Renal pelvis (tissue), 4 donors: ENCODE results near the gene PTGES3. TPM values are rescaled to one million over a fixed set of nuclear protein-coding genes. Genes with fewer than 3 reads are reported as not detected.
A peak's percentile ranks its signal among the peaks of the same experiment; 100 is the strongest.
"Not testable (repeated sequence)": the region's sequence is repeated elsewhere in the genome, so short reads cannot be mapped to it uniquely, and the experiment has no call there.

Source experiments
- DNase-seq: peaks from one replicate; pipeline ENCODE4 v3.0.0-alpha.2; 2013
- polyA plus RNA-seq, 3 donors: library from polyadenylated mRNA; unstranded; fragments of 120-200 nt; gene quantifications; one replicate each; pipeline ENCODE4 v1.2.1, GENCODE V29; 2013; ENCODE audit not compliant: insufficient read length in 3 of 3

Gene PTGES3
- polyA plus RNA-seq, 3 donors = 269 to 319 (median 296) TPM

GRCh38 chr12:56716933-56717880, 29.1 kb upstream of the PTGES3 start:
- no peak for DNase-seq

DNA sequence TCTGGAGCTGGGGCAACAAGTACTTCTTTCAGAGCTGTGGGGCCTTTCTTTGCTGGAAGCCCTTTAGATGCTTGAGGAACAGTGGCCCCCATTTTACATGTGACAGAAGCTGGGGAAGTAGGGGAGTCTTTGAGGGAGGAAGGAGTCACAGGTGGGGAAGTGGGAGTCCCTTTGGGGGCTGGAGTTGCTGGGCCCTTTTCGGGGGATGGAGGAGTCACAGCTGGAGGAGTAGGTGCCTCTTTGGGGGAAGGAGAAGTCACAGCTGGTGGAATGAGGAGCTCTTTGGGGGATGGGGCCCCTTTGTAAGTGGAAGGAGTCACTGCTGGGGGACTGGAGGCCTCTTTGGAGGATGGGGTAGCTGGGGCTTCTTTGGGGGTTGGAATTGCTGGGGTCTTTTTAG, 28.4 kb upstream of the PTGES3 start:
- DNase-seq = no peak

DNA sequence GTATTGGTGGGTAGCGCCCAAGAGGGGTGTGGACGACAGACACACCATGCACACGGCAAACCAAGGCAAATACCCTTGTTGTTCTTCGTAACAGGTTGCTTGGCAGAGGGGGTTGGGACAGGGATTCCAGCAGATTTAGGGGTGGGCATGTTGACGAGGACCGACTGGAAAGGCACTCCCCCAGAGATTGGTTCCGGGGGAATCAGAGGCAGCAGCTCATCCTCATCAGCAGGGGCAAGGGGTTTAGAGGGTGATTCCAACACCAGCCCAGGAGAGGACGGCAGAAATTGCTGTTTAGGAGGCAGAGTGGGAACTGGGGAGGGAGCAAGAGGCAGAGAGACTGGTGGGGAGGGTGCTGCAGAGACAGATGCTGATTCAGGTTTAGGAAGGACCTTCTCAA, 27.7 kb upstream of the PTGES3 start:
- no peak for DNase-seq

GRCh38 chr12:56714431-56714929, 26.4 kb upstream of the PTGES3 start:
- DNase-seq = no peak

GRCh38 chr12:56713345-56713744, 25.3 kb upstream of the PTGES3 start:
- DNase-seq = no peak

GRCh38 chr12:56709759-56710376, 21.8 kb upstream of the PTGES3 start:
- DNase-seq = no peak

DNA sequence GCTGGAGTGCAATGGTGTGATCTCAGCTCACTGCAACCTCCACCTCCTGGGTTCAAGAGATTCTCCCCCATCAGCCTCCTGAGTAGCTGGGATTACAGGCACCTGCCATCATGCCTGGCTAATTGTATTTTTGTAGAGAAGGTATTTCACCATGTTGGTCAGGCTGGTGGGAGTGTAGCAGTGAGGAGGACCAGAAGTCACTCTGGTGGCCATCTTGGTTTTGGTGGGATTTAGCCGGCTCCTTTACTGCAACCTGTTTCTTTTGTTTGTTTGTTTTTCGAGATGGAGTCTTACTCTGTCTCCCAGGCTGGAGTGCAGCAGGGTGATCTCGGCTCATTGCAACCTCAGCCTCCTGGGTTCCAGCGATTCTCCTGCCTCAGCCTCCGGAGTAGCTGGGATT, 16.4 kb upstream of the PTGES3 start:
- not testable (repeated sequence) for DNase-seq

DNA sequence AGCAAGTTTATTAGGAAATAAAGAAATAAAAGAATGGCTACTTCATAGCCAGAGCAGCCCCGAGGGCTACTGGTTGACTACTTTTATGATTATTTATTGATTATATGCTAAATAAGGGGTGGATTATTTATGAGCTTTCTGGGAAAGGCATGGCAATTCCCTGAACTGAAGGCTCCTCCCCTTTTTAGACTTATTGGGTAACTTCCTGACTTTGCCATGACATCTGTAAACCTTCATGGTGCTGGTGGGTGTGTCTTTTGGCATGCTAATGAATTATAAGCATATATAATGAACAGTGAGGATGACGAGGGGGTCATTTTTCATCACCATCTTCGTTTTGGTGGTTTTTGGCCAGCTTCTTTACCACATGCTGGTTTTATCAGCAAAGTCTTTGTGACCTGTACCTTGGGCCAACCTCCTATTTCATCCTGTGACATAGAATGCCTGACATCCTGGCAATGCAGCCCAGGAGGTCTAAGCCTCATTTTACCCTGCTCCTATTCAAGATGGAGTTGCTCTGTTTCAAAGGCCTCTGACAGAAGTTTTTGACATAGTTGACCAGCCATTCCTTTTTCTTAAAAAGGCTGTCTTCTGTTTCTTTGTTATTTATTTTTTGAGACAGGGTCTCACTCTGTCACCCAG, 11.1 kb upstream of the PTGES3 start:
- DNase-seq = no peak

DNA sequence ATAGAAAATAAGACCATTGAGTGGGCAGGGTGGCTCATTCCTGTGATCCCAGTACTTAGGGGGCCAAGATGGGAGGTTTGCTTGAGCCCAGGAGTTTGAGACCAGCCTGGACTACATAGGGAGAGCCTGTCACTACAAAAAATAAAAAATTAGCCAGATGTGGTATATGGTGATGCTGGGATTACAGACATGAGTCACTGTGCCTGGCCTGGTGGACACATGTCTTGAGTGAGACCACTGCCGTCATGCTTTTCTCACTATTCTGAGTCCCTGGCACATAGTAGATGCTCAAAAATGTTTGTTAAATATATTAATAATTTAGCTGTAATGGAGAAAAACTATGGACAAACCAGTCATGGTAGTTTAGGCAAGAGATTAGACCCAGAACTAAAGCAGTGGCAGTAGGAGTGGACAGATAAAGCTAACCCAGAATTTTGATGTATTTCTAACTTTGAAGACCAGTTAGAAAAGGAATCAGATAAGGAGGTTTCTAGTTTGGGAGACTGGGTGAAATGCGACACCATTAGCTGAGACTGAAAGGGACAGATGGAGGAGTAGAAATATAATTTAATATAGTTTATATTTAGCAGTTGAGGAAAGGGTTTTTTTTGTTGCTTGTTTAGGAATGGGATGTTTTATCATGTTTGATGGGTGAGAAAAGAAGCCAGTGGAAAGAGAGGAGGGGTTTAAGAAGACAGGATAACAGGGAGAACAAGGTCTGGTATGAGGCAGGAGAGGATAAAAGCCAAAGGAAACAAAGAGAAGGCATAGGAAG, 7.4 kb upstream of the PTGES3 start:
- DNase-seq = no peak

DNA sequence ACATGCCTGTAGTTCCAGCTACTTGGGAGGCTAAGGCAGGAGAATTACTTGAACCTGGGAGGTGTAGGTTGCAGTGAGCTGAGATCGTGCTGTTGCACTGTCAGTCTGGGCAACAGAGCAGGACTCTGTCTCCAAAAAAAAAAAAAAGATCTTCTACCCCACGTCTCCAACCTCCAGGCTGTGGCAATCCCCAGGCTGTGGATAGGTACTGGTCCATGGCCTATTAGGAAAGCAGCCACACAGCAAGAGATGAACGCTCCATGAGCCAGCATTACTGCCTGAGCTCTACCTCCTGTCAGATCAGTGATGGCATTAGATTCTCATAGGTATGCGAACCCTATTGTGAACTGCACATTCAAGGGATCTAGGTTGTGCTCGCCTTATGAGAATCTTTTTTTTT, 6.1 kb upstream of the PTGES3 start:
- DNase-seq = no peak

- DNase-seq = no peak
Observed at GRCh38 chr12:56688846-56689109, 694 bp upstream of the PTGES3 start.

DNA sequence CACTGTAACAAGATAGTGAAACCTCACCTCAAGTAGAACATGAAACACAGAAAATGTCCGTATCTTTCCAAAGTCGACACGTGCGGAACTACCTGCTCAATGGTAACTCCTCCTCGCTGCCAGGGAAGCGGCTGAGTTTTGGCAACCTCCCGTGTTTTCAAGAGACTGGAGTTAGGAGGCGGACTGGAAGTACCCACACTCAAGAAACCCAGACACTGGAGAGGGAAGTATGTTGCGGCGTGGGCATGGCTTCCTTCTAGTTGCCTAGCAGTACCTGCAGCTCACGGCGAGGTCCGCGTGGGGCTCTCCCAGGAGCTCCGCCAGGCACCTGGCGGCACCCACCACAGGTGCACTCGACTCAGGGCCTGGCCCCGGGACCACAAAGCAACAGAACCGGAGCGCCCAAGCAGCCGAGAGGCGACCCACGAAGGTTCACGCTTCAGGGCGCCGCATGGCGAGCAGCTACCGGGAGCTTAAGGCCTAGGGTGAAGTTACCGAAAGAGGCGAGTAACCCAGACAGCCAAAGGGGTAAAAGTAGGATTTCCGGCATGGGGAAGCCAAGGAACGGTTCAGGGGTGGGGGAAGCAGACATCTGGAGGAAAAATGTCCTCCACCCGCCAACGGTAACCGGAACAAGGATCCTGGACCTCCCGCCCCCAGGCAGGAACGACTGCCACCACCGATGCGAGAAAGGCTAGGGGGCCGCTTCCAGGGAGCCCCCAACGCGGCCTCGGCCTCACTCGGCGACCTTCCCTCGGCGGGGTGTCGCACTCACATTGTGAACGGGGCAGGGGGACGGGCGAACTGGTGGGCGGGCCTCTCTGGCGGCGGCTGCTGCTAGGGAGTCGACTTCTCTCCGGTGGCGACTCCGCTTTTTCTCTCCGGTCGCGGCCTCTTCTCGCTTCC, 608 bp downstream of the PTGES3 start:
- DNase-seq = peak; percentile 37

DNA sequence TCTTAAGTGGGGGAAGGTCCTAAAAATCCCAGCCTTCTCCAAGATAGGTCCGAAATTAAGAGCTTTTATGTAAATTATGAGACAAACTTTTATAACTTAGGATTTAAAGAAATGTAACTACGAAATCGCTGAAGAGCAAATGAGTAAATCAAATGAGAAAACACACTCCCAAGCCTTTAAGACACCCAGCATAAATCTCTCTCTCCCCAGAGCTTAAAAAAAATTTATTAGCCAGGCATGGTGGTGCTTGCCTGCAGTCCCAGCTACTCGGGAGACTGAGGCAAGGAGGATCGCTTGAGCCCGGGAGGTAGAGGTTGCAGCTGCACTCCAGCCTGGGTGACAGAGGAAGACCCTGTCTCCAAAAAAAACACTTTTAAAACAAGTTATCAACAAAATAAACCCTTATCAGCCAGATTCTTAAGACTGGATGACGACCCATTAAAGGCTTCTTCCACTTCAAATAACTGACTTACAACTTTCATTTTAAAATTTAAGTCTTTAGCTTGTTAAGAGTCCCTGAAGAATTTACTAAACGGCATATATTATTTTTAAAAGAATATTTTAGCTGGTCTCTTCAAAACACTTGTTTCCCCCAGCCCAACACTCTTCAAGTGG, 3.2 kb downstream of the PTGES3 start:
- peak; percentile 20 for DNase-seq

- DNase-seq = no peak
Observed at GRCh38 chr12:56682323-56682722, 5.8 kb downstream of the PTGES3 start.

DNA sequence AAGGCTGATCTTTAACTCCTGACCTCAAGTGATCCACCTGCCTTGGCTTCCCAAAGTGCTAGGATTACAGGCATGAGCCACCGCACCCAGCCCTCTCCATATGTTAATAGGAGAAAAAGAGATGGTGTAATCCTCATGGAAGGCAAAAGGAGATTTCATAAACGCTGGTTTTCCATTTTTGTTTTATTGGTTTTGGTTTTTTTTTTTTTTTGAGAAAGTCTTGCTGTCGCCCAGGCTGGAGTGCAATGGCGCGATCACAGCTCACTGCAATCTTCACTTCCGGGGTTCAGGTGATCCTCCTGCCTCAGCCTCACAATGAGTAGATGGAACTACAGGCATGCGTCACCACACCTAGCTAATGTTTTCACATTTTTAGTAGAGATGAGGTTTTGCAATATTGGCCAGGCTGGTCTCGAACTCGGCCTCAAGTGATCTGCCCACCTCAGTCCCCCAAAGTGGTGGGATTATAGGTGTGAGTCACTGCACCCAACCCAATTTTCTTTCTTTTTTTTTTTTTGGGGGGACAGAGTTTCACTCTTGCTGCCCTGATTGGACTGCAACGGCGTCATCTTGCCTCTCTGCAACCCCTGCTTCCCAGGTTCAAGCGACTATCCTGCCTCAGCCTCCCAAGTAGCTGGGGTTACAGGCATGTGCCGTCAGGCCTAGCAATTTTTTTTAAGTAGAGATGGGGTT, 8.1 kb downstream of the PTGES3 start:
- DNase-seq = no peak

- DNase-seq = no peak
Observed at GRCh38 chr12:56678852-56679251, 9.2 kb downstream of the PTGES3 start.

GRCh38 chr12:56677680-56678079, 10.4 kb downstream of the PTGES3 start:
- no peak for DNase-seq

- no peak for DNase-seq
Observed at GRCh38 chr12:56676851-56677580, 11.1 kb downstream of the PTGES3 start.

DNA sequence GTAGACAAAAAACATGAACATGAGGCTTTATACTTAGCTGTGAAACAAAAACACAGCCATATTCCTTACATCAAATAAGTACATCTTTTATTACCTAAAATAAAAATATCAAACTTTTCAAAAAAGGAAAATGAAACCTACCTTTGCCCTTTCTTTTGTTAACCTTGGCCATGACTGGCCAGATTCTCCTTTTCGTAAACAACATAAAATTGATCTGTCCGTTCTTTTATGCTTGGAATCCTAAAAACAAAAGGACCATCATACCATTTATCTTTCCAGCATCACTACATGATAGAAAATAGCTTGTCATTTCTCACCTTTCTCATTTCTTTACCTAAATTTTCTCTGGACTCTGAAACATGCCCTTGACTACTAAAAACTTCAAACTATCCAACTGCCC, 16.5 kb downstream of the PTGES3 start:
- DNase-seq = no peak
